Measurements from ENCODE around the gene TGOLN2.
A peak's percentile ranks its signal among the peaks of the same experiment; 100 is the strongest.
"Not testable (repeated sequence)": the region's sequence is repeated elsewhere in the genome, so short reads cannot be mapped to it uniquely, and the experiment has no call there.

Gene TGOLN2

DNA sequence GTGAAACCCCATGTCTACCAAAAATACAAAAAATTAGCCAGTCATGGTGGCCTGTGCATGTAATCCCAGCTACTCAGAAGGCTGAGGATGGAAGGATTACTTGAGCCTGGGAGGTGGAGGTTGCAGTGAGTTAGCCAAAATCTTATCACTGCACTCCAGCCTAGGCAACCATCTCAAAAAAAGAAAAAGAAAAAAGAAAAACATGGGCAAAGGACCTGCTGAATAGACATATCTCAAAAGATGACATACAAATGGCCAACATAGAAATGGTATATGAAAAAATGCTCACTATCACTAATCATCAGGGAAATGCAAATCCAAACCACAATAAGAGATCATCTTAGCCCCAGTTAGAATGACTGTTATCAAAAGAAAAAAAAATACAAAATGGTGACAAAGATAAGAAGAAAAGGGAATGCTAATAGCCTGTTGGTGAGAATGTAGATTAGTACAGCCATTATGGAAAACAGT is 1.4 kb upstream of the TGOLN2 start:
- Histone ChIP-seq H3K4me3 (ENCODE audit: low read depth, low read length) (no peak overlapping the region), H3K36me3 (0 out of 2 replicates have a peak, but pooled peaks cover 5% of the 10 kb centered on the region), H3K27me3 (no peaks in the 10 kb centered on the region), H3K9me3 (no peaks in the 10 kb centered on the region), H3K4me1 (no peaks in the 10 kb centered on the region)
- TF ChIP-seq, protein P1, sequence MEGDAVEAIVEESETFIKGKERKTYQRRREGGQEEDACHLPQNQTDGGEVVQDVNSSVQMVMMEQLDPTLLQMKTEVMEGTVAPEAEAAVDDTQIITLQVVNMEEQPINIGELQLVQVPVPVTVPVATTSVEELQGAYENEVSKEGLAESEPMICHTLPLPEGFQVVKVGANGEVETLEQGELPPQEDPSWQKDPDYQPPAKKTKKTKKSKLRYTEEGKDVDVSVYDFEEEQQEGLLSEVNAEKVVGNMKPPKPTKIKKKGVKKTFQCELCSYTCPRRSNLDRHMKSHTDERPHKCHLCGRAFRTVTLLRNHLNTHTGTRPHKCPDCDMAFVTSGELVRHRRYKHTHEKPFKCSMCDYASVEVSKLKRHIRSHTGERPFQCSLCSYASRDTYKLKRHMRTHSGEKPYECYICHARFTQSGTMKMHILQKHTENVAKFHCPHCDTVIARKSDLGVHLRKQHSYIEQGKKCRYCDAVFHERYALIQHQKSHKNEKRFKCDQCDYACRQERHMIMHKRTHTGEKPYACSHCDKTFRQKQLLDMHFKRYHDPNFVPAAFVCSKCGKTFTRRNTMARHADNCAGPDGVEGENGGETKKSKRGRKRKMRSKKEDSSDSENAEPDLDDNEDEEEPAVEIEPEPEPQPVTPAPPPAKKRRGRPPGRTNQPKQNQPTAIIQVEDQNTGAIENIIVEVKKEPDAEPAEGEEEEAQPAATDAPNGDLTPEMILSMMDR (IDR thresholded peaks at IDR 0.05; ENCODE audit: low read depth, low read length), result no peak
- DNase-seq, result no peak

DNA sequence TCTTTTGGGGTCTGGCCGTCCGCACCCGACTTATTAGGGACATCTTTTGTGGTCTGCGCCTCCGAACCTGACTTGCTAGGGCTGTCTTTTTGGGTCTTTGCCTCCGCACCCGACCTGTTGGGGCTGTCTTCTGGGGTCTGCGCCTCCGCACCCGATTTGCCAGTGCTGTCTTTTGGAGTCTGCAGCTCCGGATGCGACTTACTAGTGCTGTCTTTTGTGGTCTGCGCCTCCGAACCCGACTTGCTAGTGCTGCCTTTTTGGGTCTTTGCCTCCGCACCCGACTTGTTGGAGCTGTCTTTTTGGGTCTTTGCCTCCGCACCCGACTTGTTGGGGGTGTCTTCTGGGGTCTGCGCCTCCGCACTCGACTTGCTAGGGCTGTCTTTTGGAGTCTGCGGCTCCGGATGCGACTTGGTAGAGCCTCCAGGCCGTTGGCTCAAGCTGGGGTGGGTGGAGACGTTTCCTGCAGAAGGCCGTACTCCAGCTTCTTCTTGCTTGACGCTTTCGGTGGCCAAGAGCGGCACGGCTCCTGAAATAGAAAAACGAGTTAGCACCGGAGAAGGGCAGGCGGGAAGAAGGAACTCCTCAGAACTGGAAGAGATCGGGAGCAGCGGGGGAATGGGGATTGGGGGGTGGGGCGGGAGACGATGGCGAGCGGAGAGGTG is 498 bp downstream of the TGOLN2 start:
- H3K36me3 ChIP-seq, result peaks cover 19% of the 10 kb centered on the region
- peak overlapping the region; percentile 81 for H3K4me3 ChIP-seq (ENCODE audit: low read depth, low read length)
- TF ChIP-seq, protein P1 (IDR thresholded peaks at IDR 0.05; ENCODE audit: low read depth, low read length), result no peak
- H3K4me1 ChIP-seq, result no peaks in the 10 kb centered on the region
- no peak for DNase-seq
- H3K27me3 ChIP-seq, result no peaks in the 10 kb centered on the region
- no peaks in the 10 kb centered on the region for H3K9me3 ChIP-seq

DNA sequence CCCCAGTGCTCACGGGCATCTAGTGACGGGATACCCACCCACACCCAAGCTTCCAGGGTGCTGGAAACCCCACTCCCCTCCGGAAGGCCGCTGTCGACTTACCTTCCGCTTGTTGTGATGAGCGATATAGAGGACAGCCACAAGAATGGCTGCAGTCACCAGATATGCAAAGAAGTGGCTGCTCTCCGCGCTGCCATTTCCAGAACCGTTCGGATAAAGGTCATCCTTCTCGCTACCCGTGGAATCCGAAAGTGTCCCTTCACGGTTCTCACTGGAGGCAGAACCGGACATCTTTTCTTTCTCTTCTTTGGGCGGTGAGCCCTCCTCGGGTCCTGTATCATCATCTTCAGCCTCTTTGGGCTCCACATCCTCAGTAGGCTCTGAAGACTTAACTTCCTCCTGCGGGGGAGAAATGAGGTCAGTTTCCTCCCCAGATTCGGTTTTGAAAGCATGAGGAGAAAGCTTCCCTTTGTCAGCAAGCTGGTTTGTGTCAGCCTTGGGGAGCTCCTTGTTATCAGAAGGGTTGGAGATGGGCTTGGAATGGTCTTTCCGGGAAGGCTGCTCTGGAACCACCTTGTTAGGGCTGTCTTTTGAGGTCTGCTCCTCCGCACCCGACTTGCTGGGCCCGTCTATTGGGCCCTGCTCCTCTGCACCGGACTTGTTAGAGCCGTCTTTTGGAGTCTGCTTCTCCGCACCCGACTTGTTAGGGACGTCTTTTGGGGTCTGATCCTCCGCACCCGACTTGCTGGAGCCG is 1.2 kb downstream of the TGOLN2 start:
- Histone ChIP-seq H3K36me3 (peaks cover 19% of the 10 kb centered on the region), H3K9me3 (no peaks in the 10 kb centered on the region), H3K4me1 (no peaks in the 10 kb centered on the region), H3K27me3 (no peaks in the 10 kb centered on the region), H3K4me3 (ENCODE audit: low read depth, low read length) (peak overlapping the region; percentile 81)
- no peak for DNase-seq
- TF ChIP-seq, protein P1 (IDR thresholded peaks at IDR 0.05; ENCODE audit: low read depth, low read length), result no peak

DNA sequence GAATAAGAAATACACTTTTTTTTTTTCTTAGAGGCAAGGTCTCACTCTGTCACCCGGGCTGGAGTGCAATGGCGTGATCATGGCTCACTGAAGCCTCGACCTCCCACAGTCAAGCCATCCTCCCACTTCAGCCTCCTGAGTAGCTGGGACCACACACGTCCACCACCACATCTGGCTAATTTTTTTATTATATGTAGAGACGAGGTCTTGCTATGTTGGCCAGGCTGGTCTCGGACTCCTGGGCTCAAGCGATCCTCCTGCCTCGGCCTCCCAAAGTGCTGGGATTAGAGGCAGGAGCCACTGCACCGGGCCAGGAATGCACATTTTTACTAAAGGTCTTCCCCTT is 2.4 kb downstream of the TGOLN2 start:
- H3K4me1 ChIP-seq, result no peaks in the 10 kb centered on the region
- DNase-seq, result no peak
- no peaks in the 10 kb centered on the region for H3K9me3 ChIP-seq
- H3K27me3 ChIP-seq, result no peaks in the 10 kb centered on the region
- peak overlapping the region; percentile 81 for H3K4me3 ChIP-seq (ENCODE audit: low read depth, low read length)
- peaks cover 23% of the 10 kb centered on the region for H3K36me3 ChIP-seq
- TF ChIP-seq, protein P1 (IDR thresholded peaks at IDR 0.05; ENCODE audit: low read depth, low read length), result no peak

DNA sequence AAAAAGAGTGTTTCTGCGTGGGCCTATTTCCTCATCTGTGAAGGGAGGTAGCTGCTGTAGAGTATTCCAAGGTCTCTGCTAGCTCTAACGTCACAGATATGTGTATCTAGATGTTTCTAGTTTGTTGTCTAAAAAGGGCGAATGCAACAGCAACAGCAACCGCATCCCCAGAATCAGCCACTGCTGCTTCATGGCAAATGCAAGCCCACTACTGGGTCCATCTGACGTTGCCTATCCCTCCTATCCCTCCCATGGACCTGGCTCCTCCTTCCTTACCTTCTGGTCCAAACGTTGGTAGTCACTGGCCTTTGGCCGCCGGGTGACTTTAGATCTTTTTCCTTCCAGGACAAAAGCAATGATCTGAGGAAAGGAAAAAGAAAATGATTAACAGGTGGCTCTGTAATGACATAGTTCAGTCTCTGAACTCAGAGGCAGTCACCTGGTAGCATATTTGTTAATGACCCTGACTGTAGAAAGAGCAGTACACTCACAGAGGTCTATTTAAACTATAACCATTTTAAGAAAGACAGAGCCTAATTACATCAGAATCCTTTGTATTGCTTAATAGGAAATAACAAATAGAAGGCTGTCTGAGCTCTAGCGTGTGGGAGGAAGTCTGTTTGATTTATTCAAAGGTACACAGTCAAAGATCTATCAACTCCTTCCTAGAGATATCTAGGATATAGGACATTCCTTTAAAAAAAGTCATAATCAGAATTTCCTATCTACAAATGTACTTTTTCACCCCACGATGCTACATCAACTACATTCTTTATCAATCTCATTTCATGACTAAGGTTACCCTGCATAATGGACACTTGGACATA is 2.9 kb downstream of the TGOLN2 start:
- DNase-seq, result no peak
- TF ChIP-seq, protein P1 (IDR thresholded peaks at IDR 0.05; ENCODE audit: low read depth, low read length), result no peak
- Histone ChIP-seq H3K4me3 (ENCODE audit: low read depth, low read length) (peak overlapping the region; percentile 81), H3K9me3 (no peaks in the 10 kb centered on the region), H3K36me3 (peaks cover 23% of the 10 kb centered on the region), H3K27me3 (no peaks in the 10 kb centered on the region), H3K4me1 (no peaks in the 10 kb centered on the region)

DNA sequence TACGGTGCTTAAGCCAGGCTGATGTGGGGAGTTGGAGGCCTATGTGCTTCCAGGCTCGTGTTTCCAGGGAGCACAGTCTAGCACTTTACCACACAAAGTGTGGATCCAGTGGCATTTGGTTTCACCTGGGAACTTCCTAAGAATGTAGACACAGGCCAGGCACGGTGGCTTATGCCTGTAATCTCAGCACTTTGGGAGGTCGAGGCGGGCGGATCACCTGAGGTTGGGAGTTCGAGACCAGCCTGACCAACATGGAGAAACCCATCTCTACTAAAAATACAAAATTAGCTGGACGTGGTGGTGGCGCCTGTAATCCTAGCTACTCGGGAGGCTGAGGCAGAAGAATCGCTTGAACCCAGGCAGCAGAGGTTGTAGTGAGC is 3.8 kb downstream of the TGOLN2 start:
- DNase-seq; H3K4me3 ChIP-seq (ENCODE audit: low read depth, low read length); H3K9me3 ChIP-seq; H3K4me1 ChIP-seq; H3K27me3 ChIP-seq: not testable (repeated sequence)
- peaks cover 23% of the 10 kb centered on the region for H3K36me3 ChIP-seq
